K562 (cell line): ENCODE data around the gene MTA2. TPM values are rescaled to one million over a fixed set of nuclear protein-coding genes. Genes with fewer than 3 reads are reported as not detected.

Source experiments
- BACH1 ChIP-seq: fragments of 200-800 bp; sonication (Bioruptor generic); IDR thresholded peaks from 2 replicates; pipeline ENCODE4 v1.6.1; 2016; ENCODE audit warnings: missing genetic modification characterization, missing compliant biosample characterization
- CHD1 ChIP-seq: fragments of 200-600 bp; sonication (generic); IDR thresholded peaks from one replicate; pipeline ENCODE4 v1.6.1; 2012; ENCODE audit warnings: mild to moderate bottlenecking, moderate library complexity, low read length, inconsistent platforms
- FOSL1 ChIP-seq: fragments of 200-800 bp; sonication (Bioruptor generic); conservative IDR thresholded peaks from 2 replicates; pipeline ENCODE4 v1.6.1; 2016; ENCODE audit warnings: missing genetic modification characterization, missing compliant biosample characterization
- FOXK1 ChIP-seq: sonication (generic); formaldehyde crosslinking; IDR thresholded peaks from 2 replicates; pipeline ENCODE4 v1.8.0; 2022; ENCODE audit warnings: missing genetic modification reagents, mild to moderate bottlenecking, borderline replicate concordance
- KAT2B ChIP-seq: IDR thresholded peaks from one replicate; pipeline ENCODE4 v1.6.1; 2012; ENCODE audit warnings: low read depth, mild to moderate bottlenecking, control low read depth, inconsistent platforms, low read length, moderate library complexity
- MAZ ChIP-seq, 2 experiments: fragments of 450-650 bp in 1 of 2; sonication (generic) in 1 of 2; formaldehyde crosslinking; IDR thresholded peaks in 1 of 2; conservative IDR thresholded peaks in 1 of 2; 2 replicates each; pipeline versions ENCODE4 v1.4.0 to v1.5.0; 2020; ENCODE audit warnings: mild to moderate bottlenecking in 1 of 2, missing genetic modification reagents in 1 of 2
- NFE2L1 ChIP-seq: fragments of 450-650 bp; IDR thresholded peaks from 2 replicates; pipeline ENCODE4 v1.6.1; 2016; ENCODE audit warnings: missing genetic modification characterization, low read depth, mild to moderate bottlenecking, missing compliant biosample characterization, moderate library complexity, borderline replicate concordance
- NFXL1 ChIP-seq: fragments of 450-650 bp; formaldehyde crosslinking; IDR thresholded peaks from 2 replicates; pipeline ENCODE4 v1.4.0; 2021; ENCODE audit warnings: mild to moderate bottlenecking
- SAP30 ChIP-seq: fragments of 200-600 bp; sonication (generic); IDR thresholded peaks from 2 replicates; pipeline ENCODE4 v1.6.1; 2012; ENCODE audit warnings: borderline replicate concordance, low read depth, mild to moderate bottlenecking, moderate library complexity, low read length, control low read depth, inconsistent platforms; ENCODE audit not compliant: insufficient read depth, poor library complexity, severe bottlenecking
- SMARCA4 ChIP-seq: fragments of 450-650 bp; IDR thresholded peaks from 2 replicates; pipeline ENCODE4 v1.6.1; 2016
- SNIP1 ChIP-seq: fragments of 450-650 bp; IDR thresholded peaks from 2 replicates; pipeline ENCODE4 v1.7.1; 2017; ENCODE audit warnings: low read depth, mild to moderate bottlenecking
- ZNF133 ChIP-seq: fragments of 250-450 bp; sonication (Bioruptor Pico); IDR thresholded peaks from 2 replicates; pipeline ENCODE4 v1.4.0; 2020; ENCODE audit warnings: mild to moderate bottlenecking
- ZNF431 ChIP-seq: sonication (generic); formaldehyde crosslinking; IDR thresholded peaks from 2 replicates; pipeline ENCODE4 v1.8.0; 2022; ENCODE audit warnings: mild to moderate bottlenecking, missing genetic modification reagents
- ZSCAN32 ChIP-seq: fragments of 450-650 bp; formaldehyde crosslinking; IDR thresholded peaks from 2 replicates; pipeline ENCODE4 v1.4.0; 2020; ENCODE audit warnings: mild to moderate bottlenecking, moderate library complexity
- polyA plus RNA-seq, 8 experiments: library from polyadenylated mRNA; depleted of rRNA in 4 of 8; stranded (reverse) in 5 of 8; unstranded in 3 of 8; fragments of >200 nt; fragmentation: Nextera tagmentation in 2 of 8; fragmentation: Illumina TruSeq in 1 of 8; extraction: Ambion mirVana in 2 of 8; extraction: Trizol in 1 of 8; gene quantifications; 2 replicates each; pipeline versions ENCODE4 v1.2.1 to v1.2.3, GENCODE V29; 2011 to 2014; ENCODE audit warnings: inconsistent platforms in 1 of 8, missing spikeins in 1 of 8
- total RNA-seq, 7 experiments: library from RNA; depleted of rRNA in 6 of 7; stranded (reverse); fragments of >200 nt in 6 of 7; fragmentation: Illumina TruSeq in 2 of 7; extraction: Trizol in 2 of 7; gene quantifications; 2 replicates each; pipeline versions ENCODE4 v1.2.1 to v1.2.3, GENCODE V29; 2011 to 2021; ENCODE audit warnings: low replicate concordance in 1 of 7
- TF ChIP-seq, protein P1 (sequence below): fragments of 250-450 bp; sonication (Bioruptor Pico); IDR thresholded peaks from 2 replicates; pipeline ENCODE4 v1.4.0; 2020; ENCODE audit warnings: borderline replicate concordance
- TF ChIP-seq, protein P2 (sequence below): sonication (generic); formaldehyde crosslinking; IDR thresholded peaks from 2 replicates; pipeline ENCODE4 v1.8.1; 2023; ENCODE audit warnings: missing genetic modification reagents, mild to moderate bottlenecking, borderline replicate concordance
- TF ChIP-seq, protein P3 (sequence below), 3 experiments: fragments of 200-800 bp in 1 of 3; fragments of 250-450 bp in 1 of 3; fragments of 450-650 bp in 1 of 3; sonication (Bioruptor Pico) in 1 of 3; sonication (Bioruptor generic) in 1 of 3; formaldehyde crosslinking in 1 of 3; IDR thresholded peaks; 2 replicates each; pipeline versions ENCODE4 v1.6.1 to v1.8.0; 2016 to 2022; ENCODE audit warnings: mild to moderate bottlenecking in 2 of 3, missing genetic modification characterization in 2 of 3, missing compliant biosample characterization in 1 of 3, moderate library complexity in 1 of 3

The MTA2 gene
- total and polyA plus RNA-seq, 9 of the 15 experiments (the other 6 are each of a cell fraction or from before 2014, with no cell fraction given) = 6.2 to 220 (median 172) TPM

DNA sequence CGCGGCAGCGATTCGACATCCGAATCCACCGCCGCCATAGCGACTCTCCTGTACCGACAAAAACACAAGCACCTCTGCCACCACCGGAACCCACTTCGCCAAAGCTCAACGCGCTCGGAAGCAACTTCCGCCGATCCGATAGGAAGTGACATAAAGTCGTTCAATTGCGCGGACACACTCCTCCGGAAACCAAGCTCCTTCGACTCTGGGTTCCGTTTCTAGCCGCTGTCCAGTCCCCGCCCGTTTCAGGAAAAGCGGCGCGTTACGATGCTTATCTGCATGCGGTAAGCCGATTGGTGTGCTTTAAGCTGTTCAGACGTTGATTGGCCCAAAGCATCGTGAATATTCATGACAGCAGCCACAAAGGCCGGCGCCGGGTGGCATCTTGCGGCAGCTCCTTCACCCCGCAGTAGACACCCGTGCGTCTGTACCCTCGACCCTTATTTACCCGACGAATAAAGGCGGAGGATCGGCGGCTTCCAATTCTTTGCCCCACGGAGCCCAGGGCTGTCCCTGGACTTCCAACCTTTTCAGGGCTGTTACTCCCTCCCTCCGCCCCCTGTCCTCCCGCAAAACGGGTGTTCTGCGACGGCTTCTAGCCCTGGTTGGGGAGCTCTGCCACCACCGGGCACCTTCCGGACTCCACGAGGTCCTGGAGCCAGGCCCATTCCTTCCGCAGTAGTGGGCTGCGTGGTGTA lies 10.1 kb downstream of the MTA2 start, which contains the start of gene TUT1 (continued):
- no peak; the same call in 1 of the 2 replicates for TF ChIP-seq ZNF431 (CRISPR knock-in tag)
- TF ChIP-seq FOXK1 (CRISPR knock-in tag) = peak; percentile 77; the same call in 1 of the 2 replicates
- no peak for TF ChIP-seq SNIP1
- peak; percentile 70 to 91 for TF ChIP-seq MAZ (CRISPR knock-in tag; conservative IDR thresholded peaks at IDR 0.05 in 1 of 2, IDR thresholded peaks at IDR 0.05 in 1 of 2)
- TF ChIP-seq BACH1 = no peak; the same call in 1 of the 2 replicates
- TF ChIP-seq FOSL1 (tag) = no peak
- TF ChIP-seq SAP30 = peak; percentile 63
- peak; percentile 6 for TF ChIP-seq CHD1
- TF ChIP-seq, protein P1, sequence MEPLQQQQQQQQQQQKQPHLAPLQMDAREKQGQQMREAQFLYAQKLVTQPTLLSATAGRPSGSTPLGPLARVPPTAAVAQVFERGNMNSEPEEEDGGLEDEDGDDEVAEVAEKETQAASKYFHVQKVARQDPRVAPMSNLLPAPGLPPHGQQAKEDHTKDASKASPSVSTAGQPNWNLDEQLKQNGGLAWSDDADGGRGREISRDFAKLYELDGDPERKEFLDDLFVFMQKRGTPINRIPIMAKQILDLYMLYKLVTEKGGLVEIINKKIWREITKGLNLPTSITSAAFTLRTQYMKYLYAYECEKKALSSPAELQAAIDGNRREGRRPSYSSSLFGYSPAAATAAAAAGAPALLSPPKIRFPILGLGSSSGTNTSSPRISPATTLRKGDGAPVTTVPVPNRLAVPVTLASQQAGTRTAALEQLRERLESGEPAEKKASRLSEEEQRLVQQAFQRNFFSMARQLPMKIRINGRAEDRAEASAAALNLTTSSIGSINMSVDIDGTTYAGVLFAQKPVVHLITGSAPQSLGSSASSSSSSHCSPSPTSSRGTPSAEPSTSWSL (CRISPR knock-in tag) = no peak
- no peak for TF ChIP-seq NFXL1 (CRISPR knock-in tag)
- TF ChIP-seq, protein P2, sequence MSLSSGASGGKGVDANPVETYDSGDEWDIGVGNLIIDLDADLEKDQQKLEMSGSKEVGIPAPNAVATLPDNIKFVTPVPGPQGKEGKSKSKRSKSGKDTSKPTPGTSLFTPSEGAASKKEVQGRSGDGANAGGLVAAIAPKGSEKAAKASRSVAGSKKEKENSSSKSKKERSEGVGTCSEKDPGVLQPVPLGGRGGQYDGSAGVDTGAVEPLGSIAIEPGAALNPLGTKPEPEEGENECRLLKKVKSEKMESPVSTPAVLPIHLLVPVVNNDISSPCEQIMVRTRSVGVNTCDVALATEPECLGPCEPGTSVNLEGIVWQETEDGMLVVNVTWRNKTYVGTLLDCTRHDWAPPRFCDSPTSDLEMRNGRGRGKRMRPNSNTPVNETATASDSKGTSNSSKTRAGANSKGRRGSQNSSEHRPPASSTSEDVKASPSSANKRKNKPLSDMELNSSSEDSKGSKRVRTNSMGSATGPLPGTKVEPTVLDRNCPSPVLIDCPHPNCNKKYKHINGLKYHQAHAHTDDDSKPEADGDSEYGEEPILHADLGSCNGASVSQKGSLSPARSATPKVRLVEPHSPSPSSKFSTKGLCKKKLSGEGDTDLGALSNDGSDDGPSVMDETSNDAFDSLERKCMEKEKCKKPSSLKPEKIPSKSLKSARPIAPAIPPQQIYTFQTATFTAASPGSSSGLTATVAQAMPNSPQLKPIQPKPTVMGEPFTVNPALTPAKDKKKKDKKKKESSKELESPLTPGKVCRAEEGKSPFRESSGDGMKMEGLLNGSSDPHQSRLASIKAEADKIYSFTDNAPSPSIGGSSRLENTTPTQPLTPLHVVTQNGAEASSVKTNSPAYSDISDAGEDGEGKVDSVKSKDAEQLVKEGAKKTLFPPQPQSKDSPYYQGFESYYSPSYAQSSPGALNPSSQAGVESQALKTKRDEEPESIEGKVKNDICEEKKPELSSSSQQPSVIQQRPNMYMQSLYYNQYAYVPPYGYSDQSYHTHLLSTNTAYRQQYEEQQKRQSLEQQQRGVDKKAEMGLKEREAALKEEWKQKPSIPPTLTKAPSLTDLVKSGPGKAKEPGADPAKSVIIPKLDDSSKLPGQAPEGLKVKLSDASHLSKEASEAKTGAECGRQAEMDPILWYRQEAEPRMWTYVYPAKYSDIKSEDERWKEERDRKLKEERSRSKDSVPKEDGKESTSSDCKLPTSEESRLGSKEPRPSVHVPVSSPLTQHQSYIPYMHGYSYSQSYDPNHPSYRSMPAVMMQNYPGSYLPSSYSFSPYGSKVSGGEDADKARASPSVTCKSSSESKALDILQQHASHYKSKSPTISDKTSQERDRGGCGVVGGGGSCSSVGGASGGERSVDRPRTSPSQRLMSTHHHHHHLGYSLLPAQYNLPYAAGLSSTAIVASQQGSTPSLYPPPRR (CRISPR knock-in tag) = peak; percentile 38; the same call in 1 of the 2 replicates
- TF ChIP-seq ZSCAN32 (CRISPR knock-in tag) = no peak
- TF ChIP-seq, protein P3, sequence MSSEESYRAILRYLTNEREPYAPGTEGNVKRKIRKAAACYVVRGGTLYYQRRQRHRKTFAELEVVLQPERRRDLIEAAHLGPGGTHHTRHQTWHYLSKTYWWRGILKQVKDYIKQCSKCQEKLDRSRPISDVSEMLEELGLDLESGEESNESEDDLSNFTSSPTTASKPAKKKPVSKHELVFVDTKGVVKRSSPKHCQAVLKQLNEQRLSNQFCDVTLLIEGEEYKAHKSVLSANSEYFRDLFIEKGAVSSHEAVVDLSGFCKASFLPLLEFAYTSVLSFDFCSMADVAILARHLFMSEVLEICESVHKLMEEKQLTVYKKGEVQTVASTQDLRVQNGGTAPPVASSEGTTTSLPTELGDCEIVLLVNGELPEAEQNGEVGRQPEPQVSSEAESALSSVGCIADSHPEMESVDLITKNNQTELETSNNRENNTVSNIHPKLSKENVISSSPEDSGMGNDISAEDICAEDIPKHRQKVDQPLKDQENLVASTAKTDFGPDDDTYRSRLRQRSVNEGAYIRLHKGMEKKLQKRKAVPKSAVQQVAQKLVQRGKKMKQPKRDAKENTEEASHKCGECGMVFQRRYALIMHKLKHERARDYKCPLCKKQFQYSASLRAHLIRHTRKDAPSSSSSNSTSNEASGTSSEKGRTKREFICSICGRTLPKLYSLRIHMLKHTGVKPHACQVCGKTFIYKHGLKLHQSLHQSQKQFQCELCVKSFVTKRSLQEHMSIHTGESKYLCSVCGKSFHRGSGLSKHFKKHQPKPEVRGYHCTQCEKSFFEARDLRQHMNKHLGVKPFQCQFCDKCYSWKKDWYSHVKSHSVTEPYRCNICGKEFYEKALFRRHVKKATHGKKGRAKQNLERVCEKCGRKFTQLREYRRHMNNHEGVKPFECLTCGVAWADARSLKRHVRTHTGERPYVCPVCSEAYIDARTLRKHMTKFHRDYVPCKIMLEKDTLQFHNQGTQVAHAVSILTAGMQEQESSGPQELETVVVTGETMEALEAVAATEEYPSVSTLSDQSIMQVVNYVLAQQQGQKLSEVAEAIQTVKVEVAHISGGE (CRISPR knock-in tag; IDR thresholded peaks at IDR 0.05) = peak; percentile 97 to 100 (median 99)
- TF ChIP-seq ZNF133 (CRISPR knock-in tag) = no peak
- TF ChIP-seq SMARCA4 = 0 out of 2 replicates have a peak, but pooled peaks have one; percentile 20
- TF ChIP-seq NFE2L1 (tag) = no peak
- no peak for TF ChIP-seq KAT2B
